Mucosa of gallbladder (tissue), 1 donor: ENCODE measurements around the gene TNFSF10. TPM values are rescaled to one million over a fixed set of nuclear protein-coding genes. Genes with fewer than 3 reads are reported as not detected.
"Not testable (repeated sequence)": the region's sequence is repeated elsewhere in the genome, so short reads cannot be mapped to it uniquely, and the experiment has no call there.

Experiments
- DNase-seq: peaks from one replicate; pipeline ENCODE4 v3.0.0-alpha.2; 2020; ENCODE audit warnings: low spot score
- total RNA-seq: library from RNA; stranded (reverse); gene quantifications from one replicate; pipeline ENCODE4 v1.2.1, GENCODE V29; 2021
- donor health status: DM: no; HTN: no; CAD: no.

TNFSF10 gene
- total RNA-seq: 40.3 TPM

DNA sequence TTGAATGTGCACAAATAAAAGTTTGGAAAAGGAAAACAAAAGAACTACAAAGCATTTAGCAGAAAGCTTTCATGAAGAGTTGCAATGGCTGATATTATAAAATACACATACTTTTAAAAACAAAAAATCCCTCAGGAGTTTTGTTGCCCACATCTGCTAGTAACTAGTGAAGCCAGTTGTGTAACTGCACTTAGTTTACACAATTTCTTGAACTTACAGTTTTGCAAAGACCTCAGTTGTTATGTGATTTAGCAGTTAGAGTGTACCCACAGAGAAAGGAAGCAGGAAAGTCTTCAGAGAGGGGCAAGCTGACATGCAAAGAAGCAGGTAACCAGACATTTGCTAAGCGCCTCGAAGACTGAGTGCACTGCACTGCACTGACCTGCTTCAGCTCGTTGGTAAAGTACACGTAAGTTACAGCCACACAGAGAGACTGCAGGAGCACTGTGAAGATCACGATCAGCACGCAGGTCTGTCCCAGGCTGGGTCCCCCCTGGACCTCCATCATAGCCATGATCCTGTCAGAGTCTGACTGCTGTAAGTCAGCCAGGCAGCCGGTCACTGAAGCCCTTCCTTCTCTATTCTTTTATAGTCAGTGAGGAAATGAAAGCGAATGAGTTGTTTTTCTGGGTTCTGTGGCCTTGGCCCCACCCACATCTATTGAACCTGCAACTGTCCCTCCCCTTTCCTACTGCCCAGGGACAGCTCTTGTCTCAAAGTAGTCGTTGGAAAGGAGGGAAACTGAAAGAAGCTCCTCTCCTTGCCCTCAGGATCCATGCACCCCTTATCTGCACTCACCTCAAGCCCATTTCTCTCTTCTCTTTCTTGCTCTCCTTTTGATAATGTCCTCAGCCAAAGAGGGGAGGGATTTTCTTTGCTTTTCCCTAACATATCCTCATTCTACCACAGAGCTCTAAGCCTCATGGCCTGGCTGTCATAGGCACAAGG, at the start of gene TNFSF10:
TSS of gene TNFSF10 (minus strand) at position 560 of the 948 bp plus-strand sequence. CDS start at position 514, 46 bp downstream.
- peak; percentile 79 for DNase-seq

DNA sequence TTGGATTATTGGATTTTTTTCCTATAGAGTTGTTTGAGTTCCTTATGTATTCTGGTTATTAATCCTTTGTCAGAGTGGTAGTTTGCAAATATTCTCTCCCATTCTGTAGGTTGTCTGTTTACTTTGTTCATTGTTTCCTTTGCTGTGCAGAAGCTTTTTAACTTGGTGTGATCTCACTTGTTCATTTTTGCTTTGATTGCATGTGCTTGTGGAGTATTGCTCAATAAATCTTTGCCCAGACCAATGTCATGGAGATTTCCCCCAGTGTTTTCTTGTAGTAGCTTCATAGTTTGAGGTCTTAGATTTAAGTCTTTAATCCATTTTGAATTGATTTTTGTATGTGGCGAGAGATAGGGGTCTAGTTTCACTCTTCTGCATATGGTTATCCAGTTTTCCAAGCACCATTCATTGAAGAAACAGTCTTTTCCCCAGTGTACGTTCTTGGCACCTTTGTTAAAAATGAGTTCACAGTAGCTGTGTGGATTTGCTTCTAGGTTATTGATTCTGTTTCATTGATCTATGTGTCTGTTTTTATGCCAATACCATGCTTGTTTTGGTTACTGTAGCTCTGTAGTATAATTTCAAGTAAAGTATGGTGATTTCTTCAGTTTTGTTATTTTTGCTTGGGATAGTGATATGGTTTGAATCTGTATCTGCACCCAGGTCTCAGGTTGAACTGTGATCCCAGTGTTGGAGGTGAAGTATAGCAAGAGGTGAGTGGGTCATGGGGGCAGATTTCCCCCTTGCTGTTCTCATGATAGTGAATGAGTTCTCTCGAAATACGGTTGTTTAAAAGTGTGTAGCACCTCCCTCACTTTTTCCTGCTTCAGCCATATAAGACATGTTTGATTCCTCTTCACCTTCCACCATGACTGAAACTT, 46.1 kb upstream of the TNFSF10 start:
- DNase-seq: no peak

DNA sequence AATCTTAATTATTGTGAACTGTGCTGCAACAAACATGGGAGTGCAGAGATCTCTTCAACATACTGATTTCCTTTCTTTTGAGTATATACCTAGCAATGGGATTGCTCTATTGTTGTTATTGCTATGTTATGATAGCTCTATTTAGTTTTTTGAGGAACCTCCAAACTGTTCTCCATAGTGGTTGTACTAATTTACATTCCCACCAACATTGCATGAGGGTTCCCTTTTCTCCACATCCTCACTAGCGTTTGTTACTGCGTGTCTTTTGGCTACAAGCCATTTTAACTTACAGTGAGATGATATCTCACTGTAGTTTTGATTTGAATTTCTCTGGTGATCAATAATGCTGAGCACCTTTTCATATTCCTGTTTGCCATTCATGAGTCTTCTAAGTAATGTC, 45.5 kb upstream of the TNFSF10 start:
- DNase-seq: no peak

DNA sequence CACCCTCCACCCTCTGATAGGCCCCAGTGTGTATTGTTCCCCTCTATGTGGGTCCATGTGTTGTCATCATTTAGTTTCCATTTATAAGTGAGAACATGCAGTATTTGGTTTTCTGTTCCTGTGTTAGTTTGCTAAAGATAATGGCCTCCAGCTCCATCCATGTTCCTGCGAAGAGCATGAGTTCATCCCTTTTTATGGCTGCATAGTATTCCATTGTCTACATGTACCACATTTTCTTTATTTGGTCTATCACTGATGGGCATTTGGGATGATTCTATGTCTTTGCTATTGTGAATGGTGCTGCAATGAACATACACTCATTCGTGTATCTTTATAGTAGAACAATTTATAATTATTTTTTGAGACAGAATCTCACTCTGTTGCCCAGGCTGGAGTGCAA, 43.6 kb upstream of the TNFSF10 start:
- DNase-seq: not testable (repeated sequence)

DNA sequence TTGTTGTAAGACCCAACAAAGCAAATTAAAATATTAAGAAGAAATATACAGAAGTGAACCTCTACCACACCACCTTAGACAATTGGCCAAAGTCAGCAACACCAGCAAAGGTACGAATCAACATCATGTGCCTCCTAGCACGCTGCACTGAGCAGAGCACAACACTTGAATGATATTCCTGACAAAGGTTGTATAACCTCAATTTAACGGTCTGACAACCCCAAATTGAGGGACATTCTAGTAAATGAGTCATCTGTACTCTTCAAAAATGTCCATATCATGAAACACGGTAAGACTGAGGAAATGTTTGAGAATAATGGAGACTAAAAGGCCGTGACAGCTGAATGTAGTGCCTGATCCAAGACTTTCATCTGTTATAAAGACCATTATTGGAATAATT, 41.3 kb upstream of the TNFSF10 start:
- no peak for DNase-seq

DNA sequence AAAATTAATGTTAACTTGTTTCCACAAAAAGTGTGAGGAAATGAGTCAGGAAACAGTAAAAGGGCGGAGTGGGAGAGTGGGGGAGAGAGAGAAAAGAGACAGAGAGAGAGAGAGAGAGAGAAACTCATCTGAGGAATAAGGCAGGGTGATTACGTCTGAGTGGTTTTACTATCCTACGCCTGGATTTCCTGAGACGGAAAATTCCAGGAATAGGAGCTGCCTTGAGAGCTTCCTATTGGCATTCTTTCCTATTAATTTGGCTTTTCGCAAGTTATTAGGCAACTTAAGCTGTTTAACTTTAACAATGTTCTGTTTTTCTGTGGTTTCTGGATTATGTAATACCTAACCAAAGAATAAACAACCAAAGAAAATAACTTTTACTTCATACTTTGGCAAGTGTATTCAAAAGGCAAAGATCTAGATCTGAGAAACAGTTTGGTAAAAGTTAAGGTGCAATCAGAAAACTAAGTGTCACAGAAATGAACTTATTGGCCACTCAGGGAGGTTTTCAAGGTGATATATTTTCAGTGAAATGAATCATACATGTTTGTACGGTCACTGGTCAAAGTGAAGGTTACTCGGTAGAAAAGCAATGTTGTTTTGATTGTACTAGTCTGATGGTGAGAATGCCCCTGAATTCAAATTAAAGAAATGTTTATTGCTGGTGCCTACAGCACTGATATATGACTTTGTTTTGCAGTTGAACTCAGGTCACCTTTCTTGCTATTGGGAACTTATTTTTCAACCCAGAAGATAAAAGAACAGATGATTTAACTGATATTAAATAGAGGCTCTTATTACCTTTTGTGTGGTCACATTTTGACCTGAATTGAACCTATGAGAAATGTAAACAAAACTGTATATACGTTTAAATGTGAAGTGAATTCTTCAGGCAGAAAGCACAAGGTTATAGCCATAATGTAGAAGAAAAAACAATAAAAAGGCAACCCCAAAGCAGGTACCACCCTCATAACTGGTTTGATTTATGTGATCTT, 39.9 kb upstream of the TNFSF10 start:
- peak; percentile 30 for DNase-seq

DNA sequence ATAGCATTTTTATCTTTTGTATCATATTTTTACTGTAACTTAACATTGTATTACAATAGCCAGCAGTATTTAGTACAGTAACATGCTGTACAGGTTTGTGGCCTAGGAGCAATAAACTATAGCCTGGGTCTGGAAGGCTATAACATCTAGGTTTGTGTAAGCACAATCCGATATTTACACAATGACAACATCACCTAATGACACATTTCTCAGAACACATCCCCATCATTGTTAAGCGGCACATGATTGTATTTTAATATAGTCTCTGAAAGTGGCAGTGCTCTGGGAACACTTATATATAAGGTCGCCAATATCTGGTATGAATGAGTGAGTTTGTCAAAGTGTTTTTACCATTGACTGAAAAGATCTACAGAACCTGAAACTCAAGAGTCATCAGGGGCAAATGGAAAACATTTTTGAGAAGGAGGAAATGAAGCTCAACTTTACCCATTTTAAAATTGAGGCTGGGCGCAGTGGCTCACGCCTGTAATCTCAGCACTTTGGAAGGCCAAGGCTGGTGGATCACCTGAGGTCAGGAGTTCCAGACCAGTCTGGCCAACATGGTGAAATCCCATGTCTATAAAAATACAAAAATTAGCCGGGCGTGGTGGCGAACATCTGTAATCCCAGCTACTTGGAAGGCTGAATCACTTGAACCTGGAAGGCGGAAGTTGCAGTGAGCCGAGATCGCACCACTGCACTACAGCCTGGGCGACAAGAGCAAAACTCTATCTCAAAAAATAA, 38.8 kb upstream of the TNFSF10 start:
- DNase-seq: no peak

DNA sequence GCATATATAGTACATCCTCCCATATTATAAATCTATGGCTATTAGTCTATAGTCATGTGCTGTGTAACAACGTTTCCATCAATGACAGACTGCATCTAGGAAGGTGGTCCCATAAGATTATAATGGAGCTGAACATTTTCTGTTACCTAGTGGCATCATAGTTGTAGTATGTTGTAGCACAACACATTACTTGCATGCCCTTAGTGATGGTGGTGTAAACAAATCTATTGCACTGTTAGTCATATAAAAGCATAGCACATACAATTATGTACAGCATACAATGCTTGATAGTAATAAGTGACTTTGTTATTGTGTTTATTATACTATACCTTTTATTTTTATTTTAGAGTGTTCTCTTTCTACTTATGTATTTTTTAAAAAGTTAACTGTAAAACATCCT, 37.4 kb upstream of the TNFSF10 start:
- DNase-seq: no peak

DNA sequence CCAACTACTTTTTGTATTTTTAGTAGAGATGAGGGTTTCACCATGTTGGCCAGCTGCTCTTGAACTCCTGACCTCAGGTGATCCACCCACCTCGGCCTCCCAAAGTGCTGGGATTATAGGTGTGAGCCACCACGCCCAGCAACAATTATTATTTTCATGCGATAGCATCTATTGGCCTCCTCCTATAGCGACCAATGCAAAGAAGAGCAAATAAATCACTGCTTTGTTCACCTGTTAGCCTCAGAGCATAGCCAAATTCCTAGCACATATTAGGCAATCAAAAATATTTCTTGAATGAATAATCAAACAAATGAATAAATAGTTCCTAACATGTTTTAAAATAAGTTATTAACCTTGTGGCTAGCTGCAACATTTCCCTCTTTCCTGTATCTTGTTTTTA, 36.8 kb upstream of the TNFSF10 start:
- no peak for DNase-seq

DNA sequence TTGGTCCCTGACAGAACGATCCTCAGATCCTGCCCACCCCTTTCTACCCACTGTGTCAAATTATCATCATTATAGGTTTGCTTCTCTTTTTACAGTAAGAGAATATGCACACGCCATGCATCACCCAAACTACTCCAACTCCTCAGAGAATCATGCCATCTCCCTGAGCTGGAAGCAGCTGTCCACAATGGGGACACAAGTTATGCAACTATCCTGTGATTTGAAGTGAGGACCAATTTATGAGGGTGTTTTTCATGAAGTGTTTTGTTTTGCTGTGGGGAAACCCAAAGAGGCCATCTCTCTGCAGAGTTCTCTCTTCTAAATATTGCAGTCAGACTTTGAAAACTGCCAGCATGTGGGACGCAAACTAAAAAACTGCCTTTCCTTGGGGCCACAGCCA, 35.8 kb upstream of the TNFSF10 start:
- no peak for DNase-seq

DNA sequence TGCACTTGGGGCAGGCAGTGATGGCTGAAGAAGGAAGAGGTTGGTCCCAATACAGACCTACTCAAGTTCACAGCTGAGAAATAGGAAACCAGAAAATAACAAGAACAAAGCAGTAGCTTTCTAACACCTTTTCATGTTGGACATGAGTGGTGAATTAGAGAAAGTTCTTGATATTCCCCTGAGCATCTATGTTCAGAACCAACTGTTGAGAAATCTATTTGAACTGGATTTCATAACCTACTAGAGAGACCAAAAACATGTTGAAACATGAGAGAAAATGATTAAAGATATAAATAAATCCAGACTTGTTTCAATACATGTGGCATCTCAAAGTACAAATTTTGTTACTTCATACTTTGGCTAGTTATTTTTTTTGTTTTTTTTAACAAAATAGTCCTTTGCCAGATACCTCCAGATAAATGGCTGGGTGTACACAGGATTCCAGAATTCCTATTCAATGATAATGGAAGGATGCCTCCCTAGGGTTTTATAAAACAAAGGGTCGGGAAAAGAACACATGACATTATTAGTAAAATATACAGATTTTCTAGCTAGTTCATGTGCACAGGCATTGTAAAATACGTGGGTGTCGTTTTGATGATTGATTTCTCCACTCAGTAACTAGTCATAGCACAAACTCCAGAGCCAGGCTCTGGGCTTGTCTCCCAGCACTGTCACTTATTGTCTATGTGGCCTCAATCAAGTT, 34.4 kb upstream of the TNFSF10 start:
- DNase-seq: no peak

DNA sequence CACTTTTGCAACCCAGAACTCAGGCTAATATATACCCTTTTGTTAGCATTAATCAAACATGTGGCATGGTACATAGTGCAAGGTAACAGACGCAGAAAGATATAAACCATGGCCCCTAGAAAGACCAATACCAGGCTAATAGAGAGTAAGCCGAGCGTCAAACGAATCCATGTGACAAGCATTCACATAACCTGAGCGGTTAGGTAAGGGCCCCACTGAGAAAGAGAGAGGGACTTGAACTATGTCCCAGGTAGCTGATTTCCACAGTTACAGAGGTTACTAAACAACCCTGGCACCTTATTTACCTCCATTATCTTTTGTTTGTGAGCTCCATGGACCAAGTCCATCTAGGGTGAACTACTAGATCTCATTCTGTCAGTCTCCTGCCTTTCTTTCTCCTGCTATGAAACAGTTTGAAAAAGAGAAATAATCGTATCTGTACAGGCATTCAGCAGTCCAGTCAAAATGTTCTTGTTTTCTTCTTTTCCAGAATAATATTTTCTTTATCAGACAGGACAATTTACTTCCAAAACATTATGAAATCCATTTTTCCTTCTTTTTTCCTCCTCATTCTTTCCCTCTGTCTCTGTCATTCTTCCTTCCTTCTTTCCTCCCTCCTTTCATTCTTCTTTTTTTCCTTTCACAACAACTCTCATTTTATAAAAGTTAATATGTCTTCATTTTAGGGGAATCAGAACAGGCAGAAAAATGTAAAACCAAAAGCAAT, 30.5 kb upstream of the TNFSF10 start:
- no peak for DNase-seq

DNA sequence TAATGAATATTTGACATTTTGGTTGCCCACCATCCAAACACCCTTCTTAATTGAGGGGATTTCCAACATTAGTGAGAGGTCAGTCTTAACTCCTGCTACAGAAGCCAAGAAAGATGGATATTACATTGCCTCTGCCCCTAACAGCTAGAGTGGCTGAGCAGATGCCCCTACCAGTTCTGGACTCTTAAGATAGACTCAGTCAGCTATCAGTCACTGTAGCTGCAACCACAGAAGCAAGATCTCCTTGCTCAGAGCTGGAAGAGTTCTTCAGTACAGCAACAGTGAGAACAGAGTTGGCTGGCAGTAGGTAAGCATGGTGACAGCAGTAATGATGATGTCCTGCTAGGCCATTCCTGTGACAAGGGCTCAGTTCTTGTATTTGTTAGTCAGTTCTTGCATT, 29.4 kb upstream of the TNFSF10 start:
- DNase-seq: no peak

DNA sequence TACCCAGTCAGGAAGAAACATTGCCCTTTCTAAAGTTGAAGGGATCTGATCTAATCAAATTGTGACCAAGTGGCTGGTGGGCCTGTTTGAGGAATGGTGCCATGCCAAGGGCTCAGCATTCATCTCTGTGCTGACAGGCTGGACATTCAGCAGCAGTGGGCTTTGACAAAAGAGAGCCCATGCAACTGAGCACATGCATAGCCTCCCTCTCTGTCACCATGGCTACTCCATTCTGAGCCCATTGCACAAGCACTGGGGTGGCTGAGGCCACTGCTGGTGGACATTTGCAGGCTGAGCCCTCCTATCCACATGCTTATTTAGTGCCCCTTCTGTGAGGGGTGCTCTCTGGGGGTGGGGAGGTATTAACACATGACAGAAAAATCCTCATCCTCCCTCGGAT, 28.6 kb upstream of the TNFSF10 start:
- DNase-seq: no peak

DNA sequence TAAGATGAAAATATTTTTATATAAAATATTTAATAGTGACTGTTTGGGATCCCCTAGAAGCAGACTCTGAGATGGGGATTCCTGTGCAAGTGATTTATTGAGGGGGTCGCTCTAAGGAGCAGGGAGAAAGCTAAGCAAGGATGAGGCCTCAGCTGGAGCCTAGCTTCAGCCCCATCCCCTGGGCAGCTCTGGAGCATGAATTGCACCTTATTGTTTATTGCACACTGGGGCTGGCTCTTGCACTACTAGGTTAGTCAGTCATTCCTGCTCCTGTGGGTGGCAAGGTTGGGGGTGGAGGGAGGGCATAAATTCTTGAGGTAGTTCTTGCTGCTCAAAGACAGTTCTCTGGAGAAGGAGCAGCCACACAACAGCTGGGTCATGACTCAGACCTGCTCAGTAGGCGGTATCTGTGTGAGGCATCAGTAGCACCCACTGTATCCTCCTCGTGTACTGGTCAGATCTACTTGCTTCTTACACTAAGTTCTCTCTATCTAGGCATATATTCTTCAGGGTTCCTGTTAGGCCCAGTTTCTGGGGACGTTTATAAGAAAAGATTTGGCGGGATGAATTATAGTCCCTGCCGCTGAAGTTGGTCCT, 27.2 kb upstream of the TNFSF10 start:
- DNase-seq: no peak

DNA sequence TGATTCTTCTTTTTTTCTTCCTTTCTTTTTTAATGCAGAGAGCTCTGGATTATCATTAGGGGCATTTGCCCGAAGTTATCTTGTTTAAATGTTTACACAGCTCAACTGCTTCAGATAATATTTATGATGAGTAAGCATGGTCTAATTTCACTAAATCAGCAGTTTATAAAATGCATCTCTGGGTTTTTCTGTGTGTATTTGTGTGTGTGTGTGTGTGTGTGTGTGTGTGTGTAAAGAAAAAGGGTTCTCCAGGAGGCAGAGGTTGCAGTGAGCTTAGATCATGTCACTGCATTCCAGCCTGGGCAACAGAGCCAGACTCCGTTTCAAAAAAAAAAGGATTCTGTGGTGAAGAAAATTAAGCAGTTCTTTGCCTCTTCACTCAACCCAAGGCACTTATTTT, 25.9 kb upstream of the TNFSF10 start:
- DNase-seq: no peak

DNA sequence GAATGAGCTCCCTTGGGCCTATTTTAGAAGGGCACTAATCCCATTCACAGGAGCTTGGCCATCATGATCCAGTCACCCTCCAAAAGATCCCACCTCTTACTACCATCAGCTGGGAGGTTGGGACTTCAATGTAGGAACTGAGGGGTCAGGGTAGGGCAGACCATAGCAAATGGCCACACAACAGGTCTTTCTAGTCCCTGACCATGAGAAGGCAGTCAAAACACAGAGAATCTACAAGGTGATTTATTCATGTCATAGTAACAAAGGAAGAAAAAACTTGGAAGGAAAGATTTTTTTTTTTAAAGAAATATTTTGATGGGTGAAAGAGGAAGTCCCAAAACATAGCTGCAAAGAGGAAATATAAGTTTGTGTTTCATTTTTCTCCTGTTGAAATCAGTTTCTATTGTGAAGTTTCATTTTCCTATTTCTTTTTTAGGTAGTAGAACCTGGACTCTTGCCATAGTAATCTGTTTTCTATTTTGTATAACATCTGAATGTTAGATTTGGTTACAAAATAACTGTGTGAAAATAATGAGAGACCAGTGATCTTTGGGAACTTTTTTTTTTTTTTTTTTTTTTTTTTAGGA, 23.5 kb upstream of the TNFSF10 start:
- no peak for DNase-seq

DNA sequence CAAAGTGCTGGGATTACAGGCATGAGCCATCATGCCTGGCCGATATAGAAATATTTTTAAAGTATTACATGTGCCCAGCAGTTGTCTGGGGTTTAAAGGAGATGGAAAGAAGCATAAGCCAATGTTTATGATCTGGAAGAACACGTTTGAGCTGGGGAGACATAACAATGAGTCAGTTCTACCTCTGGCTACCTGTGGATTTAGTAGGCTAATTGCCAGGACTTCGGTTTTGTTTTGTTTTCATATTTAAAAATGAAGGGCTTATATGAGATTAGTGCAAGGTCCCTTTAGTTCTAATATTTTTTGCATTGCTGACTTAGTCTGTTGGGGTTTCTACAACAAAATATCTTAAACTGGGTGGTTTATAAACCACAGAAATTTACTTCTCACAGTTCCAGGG, 22.9 kb upstream of the TNFSF10 start:
- DNase-seq: no peak

DNA sequence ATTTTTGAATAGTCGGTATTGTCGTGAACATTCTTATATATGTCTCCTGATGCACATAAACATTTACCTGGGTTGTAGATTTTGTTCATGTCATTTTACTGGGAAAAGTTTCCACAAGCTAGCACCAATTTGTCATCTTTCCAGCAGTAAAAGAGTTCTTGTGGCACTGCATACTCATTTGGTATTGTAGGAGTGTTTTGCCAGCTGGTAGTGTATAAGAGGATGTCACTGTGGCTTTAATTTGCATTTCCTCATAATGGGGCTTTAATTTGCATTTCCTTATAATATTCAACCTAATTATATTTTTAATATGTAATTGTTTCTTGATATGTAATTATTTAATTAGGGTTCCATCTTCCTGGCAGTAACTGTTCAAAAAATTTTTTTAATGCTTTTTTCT, 21.2 kb upstream of the TNFSF10 start:
- no peak for DNase-seq
